ENCODE results near the gene PRKCH.

GRCh38 chr14:61300209-61300608 is 21.2 kb upstream of the PRKCH start:
- TF ChIP-seq POLR2A (IDR thresholded peaks at IDR 0.05) (no peak), CTCF (IDR thresholded peaks at IDR 0.05) (no peak)
